Osteocyte (in vitro differentiated cells): ENCODE results near the gene CYTIP. TPM values are rescaled to one million over a fixed set of nuclear protein-coding genes. Genes with fewer than 3 reads are reported as not detected.

ENCODE experiments used
- DNase-seq: peaks from one replicate; pipeline ENCODE4 v3.0.0; 2021; ENCODE audit warnings: mixed read lengths; ENCODE audit not compliant: unreplicated experiment; ENCODE audit errors: extremely low spot score
- H3K27ac Mint-ChIP-seq: one replicate; pipeline ENCODE4 v1.8.0; 2021; ENCODE audit warnings: mild to moderate bottlenecking, mixed read lengths; ENCODE audit not compliant: unreplicated experiment
- H3K27me3 Mint-ChIP-seq: one replicate; pipeline ENCODE4 v1.8.0; 2021; ENCODE audit warnings: mixed read lengths; ENCODE audit not compliant: unreplicated experiment
- H3K36me3 Mint-ChIP-seq: one replicate; pipeline ENCODE4 v1.8.0; 2021; ENCODE audit warnings: mixed read lengths; ENCODE audit not compliant: unreplicated experiment
- H3K4me1 Mint-ChIP-seq: one replicate; pipeline ENCODE4 v1.8.0; 2021; ENCODE audit warnings: mixed read lengths; ENCODE audit not compliant: unreplicated experiment
- H3K4me3 Mint-ChIP-seq: one replicate; pipeline ENCODE4 v1.8.0; 2021; ENCODE audit warnings: mild to moderate bottlenecking, moderate library complexity, mixed read lengths; ENCODE audit not compliant: unreplicated experiment
- H3K9me3 Mint-ChIP-seq: one replicate; pipeline ENCODE4 v1.8.0; 2021; ENCODE audit warnings: mixed read lengths; ENCODE audit not compliant: unreplicated experiment
- total RNA-seq: library from RNA; stranded (reverse); gene quantifications from 2 replicates; pipeline ENCODE4 v1.2.1, GENCODE V29; 2021
- TF ChIP-seq, protein P1 (sequence below): fragments of 200-600 bp; sonication (generic); IDR thresholded peaks from 2 replicates; pipeline ENCODE4 v1.5.0; 2021; ENCODE audit warnings: antibody characterized with exemption, mild to moderate bottlenecking, moderate library complexity

Gene CYTIP
- total RNA-seq, 1 donor from 2014 or later, result 0.64 TPM

DNA sequence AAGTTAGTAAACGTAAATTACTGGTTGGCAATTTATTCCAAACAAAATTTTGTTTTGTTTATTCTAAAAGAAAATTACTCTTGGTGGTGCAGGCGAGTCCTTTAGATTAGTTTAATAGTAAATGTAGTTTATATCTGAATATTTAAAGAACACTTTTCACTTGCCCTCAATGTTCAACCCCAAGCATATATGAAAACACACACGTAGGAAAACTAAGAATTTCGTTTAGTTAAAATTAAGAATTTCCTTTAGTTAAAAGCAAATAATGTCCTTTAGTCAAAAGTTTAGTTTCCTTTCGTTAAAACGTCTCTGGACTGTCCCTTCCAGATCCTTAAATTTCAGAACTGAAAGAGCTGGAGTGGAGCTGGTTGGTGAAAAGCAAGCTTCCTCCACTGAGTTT, 19.1 kb upstream of the CYTIP start:
- H3K4me1 Mint-ChIP-seq, result peaks cover 21% of the 10 kb centered on the region
- H3K4me3 Mint-ChIP-seq, result no peak overlapping the region
- DNase-seq, result no peak
- no peaks in the 10 kb centered on the region for H3K9me3 Mint-ChIP-seq
- TF ChIP-seq, protein P1, sequence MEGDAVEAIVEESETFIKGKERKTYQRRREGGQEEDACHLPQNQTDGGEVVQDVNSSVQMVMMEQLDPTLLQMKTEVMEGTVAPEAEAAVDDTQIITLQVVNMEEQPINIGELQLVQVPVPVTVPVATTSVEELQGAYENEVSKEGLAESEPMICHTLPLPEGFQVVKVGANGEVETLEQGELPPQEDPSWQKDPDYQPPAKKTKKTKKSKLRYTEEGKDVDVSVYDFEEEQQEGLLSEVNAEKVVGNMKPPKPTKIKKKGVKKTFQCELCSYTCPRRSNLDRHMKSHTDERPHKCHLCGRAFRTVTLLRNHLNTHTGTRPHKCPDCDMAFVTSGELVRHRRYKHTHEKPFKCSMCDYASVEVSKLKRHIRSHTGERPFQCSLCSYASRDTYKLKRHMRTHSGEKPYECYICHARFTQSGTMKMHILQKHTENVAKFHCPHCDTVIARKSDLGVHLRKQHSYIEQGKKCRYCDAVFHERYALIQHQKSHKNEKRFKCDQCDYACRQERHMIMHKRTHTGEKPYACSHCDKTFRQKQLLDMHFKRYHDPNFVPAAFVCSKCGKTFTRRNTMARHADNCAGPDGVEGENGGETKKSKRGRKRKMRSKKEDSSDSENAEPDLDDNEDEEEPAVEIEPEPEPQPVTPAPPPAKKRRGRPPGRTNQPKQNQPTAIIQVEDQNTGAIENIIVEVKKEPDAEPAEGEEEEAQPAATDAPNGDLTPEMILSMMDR, result no peak
- no peak overlapping the region for H3K27ac Mint-ChIP-seq
- no peaks in the 10 kb centered on the region for H3K27me3 Mint-ChIP-seq
- no peaks in the 10 kb centered on the region for H3K36me3 Mint-ChIP-seq

DNA sequence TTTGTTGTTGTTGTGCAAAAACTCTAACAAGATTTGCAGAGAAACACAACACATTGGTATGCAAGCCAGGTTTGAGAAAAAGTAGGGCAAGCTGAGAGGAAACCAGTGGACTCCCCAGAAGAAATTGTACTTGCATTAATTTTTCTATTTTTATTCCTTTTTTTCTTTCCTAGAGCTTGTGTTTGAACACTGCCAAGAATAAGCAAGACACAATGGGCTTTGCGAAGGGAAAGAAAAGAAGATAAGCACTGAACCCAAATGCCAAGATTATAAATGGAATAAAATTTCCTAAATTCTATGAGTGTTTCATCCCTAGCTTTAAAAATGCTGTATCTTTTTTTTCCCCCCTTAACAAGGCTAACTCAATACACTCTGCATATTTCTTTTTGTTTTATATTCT, 17.0 kb upstream of the CYTIP start:
- TF ChIP-seq, protein P1, result no peak
- Mint-ChIP-seq H3K36me3 (no peaks in the 10 kb centered on the region), H3K27ac (peak overlapping the region; percentile 70), H3K27me3 (no peaks in the 10 kb centered on the region), H3K4me1 (peaks cover 21% of the 10 kb centered on the region), H3K4me3 (no peak overlapping the region), H3K9me3 (no peaks in the 10 kb centered on the region)
- DNase-seq, result no peak

DNA sequence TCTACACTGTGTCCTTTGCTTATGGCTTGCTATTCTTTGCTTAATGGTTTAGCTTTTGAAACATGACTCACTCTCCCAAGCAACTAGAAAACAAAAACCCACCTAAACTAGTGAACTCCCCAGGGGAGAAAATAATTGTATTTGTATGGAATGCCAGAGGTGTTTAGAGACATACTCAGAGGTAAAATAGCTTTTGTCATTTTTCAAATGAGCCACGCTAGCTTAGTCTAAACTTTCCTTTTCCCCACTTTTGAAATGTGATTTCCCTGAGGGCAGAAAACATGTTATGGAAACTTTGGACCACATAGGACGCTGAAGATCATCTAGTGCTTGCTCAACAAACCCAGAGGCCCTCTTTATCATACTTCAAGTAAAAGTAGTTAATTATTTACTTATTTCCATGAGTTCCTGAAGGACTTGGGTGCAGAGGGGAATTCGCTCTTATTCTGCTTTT, 16.5 kb upstream of the CYTIP start:
- DNase-seq, result no peak
- Mint-ChIP-seq H3K4me3 (peak overlapping the region; percentile 1), H3K9me3 (no peaks in the 10 kb centered on the region), H3K36me3 (no peaks in the 10 kb centered on the region), H3K4me1 (peaks cover 21% of the 10 kb centered on the region), H3K27me3 (no peaks in the 10 kb centered on the region), H3K27ac (peak overlapping the region; percentile 70)
- TF ChIP-seq, protein P1, result no peak

DNA sequence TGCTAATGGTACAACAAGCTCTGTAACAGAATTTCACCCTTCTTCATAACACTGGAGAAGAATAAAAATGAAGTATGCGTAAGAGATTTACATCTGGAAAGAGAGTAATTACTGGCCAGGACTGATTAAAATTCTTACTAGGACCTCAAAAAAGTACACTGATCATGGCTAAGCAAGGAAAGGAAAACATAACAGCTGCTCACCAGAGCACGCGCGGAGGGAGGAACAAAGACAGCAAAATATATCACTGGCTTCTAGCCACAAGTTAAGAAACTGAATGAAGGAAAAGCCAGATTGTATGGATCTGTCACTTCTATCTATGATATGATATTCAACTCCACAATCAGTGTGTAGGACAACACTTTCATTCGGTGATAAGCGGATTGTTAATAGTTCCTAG, 15.6 kb upstream of the CYTIP start:
- no peaks in the 10 kb centered on the region for H3K27me3 Mint-ChIP-seq
- H3K4me3 Mint-ChIP-seq, result no peak overlapping the region
- TF ChIP-seq, protein P1, result no peak
- no peak for DNase-seq
- H3K4me1 Mint-ChIP-seq, result peaks cover 21% of the 10 kb centered on the region
- H3K9me3 Mint-ChIP-seq, result no peaks in the 10 kb centered on the region
- H3K27ac Mint-ChIP-seq, result no peak overlapping the region
- no peaks in the 10 kb centered on the region for H3K36me3 Mint-ChIP-seq

DNA sequence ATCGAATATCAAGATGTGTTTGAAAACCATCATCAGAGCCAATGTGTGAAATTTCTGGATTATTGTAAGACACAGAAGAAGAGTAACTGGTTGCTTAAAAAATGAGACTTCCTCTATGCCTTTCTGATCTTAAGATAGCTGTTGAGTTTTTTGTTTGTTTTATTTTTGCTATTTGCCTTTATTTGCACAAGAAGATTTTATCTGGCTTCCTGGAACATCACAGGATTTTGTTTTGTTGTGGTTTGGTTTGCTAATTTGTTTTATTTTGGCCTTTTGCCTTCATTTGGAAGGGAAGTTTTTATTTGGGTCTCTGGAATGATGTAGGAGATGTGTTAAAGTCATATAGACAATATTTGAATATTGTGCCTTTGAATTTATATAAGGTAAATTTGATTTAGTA, 3.9 kb upstream of the CYTIP start:
- DNase-seq, result no peak
- Mint-ChIP-seq H3K27me3 (peaks cover 14% of the 10 kb centered on the region), H3K4me1 (no peaks in the 10 kb centered on the region), H3K36me3 (no peaks in the 10 kb centered on the region), H3K27ac (no peak overlapping the region), H3K9me3 (no peaks in the 10 kb centered on the region), H3K4me3 (no peak overlapping the region)
- TF ChIP-seq, protein P1, result no peak
